ENCODE results near the gene ZMYND15. TPM values are rescaled to one million over a fixed set of nuclear protein-coding genes. Genes with fewer than 3 reads are reported as not detected.

The ZMYND15 gene
- polyA plus RNA-seq, 1 donor from 2014 or later = not detected

GRCh38 chr17:4719146-4719545 lies 20.5 kb upstream of the ZMYND15 start:
- H3K36me3 ChIP-seq (ENCODE audit: insufficient read depth, low read length) = no peaks in the 10 kb centered on the region

GRCh38 chr17:4719684-4720221 lies 19.9 kb upstream of the ZMYND15 start:
- no peak for TF ChIP-seq RAD21 (conservative IDR thresholded peaks at IDR 0.05)
- no peak for TF ChIP-seq MXI1 (conservative IDR thresholded peaks at IDR 0.05; ENCODE audit: poor library complexity, severe bottlenecking)
- TF ChIP-seq, protein P1, sequence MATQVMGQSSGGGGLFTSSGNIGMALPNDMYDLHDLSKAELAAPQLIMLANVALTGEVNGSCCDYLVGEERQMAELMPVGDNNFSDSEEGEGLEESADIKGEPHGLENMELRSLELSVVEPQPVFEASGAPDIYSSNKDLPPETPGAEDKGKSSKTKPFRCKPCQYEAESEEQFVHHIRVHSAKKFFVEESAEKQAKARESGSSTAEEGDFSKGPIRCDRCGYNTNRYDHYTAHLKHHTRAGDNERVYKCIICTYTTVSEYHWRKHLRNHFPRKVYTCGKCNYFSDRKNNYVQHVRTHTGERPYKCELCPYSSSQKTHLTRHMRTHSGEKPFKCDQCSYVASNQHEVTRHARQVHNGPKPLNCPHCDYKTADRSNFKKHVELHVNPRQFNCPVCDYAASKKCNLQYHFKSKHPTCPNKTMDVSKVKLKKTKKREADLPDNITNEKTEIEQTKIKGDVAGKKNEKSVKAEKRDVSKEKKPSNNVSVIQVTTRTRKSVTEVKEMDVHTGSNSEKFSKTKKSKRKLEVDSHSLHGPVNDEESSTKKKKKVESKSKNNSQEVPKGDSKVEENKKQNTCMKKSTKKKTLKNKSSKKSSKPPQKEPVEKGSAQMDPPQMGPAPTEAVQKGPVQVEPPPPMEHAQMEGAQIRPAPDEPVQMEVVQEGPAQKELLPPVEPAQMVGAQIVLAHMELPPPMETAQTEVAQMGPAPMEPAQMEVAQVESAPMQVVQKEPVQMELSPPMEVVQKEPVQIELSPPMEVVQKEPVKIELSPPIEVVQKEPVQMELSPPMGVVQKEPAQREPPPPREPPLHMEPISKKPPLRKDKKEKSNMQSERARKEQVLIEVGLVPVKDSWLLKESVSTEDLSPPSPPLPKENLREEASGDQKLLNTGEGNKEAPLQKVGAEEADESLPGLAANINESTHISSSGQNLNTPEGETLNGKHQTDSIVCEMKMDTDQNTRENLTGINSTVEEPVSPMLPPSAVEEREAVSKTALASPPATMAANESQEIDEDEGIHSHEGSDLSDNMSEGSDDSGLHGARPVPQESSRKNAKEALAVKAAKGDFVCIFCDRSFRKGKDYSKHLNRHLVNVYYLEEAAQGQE (IDR thresholded peaks at IDR 0.05; ENCODE audit: borderline replicate concordance) = no peak
- TF ChIP-seq TAF1 (IDR thresholded peaks at IDR 0.05; ENCODE audit: low read depth) = no peak
- no peak for TF ChIP-seq EP300 (conservative IDR thresholded peaks at IDR 0.05; ENCODE audit: poor library complexity, severe bottlenecking)
- no peak for TF ChIP-seq SMC3 (conservative IDR thresholded peaks at IDR 0.05; ENCODE audit: poor library complexity)
- TF ChIP-seq, protein P2, sequence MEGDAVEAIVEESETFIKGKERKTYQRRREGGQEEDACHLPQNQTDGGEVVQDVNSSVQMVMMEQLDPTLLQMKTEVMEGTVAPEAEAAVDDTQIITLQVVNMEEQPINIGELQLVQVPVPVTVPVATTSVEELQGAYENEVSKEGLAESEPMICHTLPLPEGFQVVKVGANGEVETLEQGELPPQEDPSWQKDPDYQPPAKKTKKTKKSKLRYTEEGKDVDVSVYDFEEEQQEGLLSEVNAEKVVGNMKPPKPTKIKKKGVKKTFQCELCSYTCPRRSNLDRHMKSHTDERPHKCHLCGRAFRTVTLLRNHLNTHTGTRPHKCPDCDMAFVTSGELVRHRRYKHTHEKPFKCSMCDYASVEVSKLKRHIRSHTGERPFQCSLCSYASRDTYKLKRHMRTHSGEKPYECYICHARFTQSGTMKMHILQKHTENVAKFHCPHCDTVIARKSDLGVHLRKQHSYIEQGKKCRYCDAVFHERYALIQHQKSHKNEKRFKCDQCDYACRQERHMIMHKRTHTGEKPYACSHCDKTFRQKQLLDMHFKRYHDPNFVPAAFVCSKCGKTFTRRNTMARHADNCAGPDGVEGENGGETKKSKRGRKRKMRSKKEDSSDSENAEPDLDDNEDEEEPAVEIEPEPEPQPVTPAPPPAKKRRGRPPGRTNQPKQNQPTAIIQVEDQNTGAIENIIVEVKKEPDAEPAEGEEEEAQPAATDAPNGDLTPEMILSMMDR (IDR thresholded peaks at IDR 0.05; ENCODE audit: poor library complexity, severe bottlenecking) = no peak
- TF ChIP-seq EZH2 (IDR thresholded peaks at IDR 0.05; ENCODE audit: borderline replicate concordance, insufficient read depth, low read length, poor library complexity, severe bottlenecking) = no peak
- Histone ChIP-seq H4K20me1 (ENCODE audit: insufficient read depth) (no peaks in the 10 kb centered on the region), H3K27ac (ENCODE audit: low read length) (no peak overlapping the region), H3K27me3 (ENCODE audit: insufficient read depth, low read depth, low read length) (no peaks in the 10 kb centered on the region), H3K36me3 (ENCODE audit: insufficient read depth, low read length) (no peaks in the 10 kb centered on the region), H3F3A (ENCODE audit: insufficient read depth, low read length, poor library complexity, severe bottlenecking) (no peaks in the 10 kb centered on the region), H3K4me2 (ENCODE audit: low read length) (no peak overlapping the region), H3K79me2 (replicated peaks; ENCODE audit: insufficient read depth, low read length) (no peaks in the 10 kb centered on the region), H3K4me3 (ENCODE audit: low read length) (no peak overlapping the region), H3K9me3 (ENCODE audit: low read length) (no peaks in the 10 kb centered on the region), H3K9ac (ENCODE audit: low read length) (no peak overlapping the region), H3K9me2 (ENCODE audit: insufficient read depth, low read length) (no peaks in the 10 kb centered on the region), H2AFZ (ENCODE audit: low read depth, low read length) (no peak overlapping the region)

More at GRCh38 chr17:4719146-4719545, 20.5 kb upstream of the ZMYND15 start:
- H3F3A ChIP-seq (ENCODE audit: insufficient read depth, low read length, poor library complexity, severe bottlenecking) = no peaks in the 10 kb centered on the region
- H4K20me1 ChIP-seq (ENCODE audit: insufficient read depth) = no peaks in the 10 kb centered on the region
- H3K4me3 ChIP-seq (ENCODE audit: low read length) = no peak overlapping the region
- no peaks in the 10 kb centered on the region for H3K27me3 ChIP-seq (ENCODE audit: insufficient read depth, low read depth, low read length)
- TF ChIP-seq EP300 (conservative IDR thresholded peaks at IDR 0.05; ENCODE audit: poor library complexity, severe bottlenecking) (no peak), POLR2AphosphoS5 (IDR thresholded peaks at IDR 0.05) (no peak), TAF1 (IDR thresholded peaks at IDR 0.05; ENCODE audit: low read depth) (no peak), EZH2 (IDR thresholded peaks at IDR 0.05; ENCODE audit: borderline replicate concordance, insufficient read depth, low read length, poor library complexity, severe bottlenecking) (no peak), MXI1 (conservative IDR thresholded peaks at IDR 0.05; ENCODE audit: poor library complexity, severe bottlenecking) (no peak), RAD21 (conservative IDR thresholded peaks at IDR 0.05) (no peak), SMC3 (conservative IDR thresholded peaks at IDR 0.05; ENCODE audit: poor library complexity) (no peak)
- TF ChIP-seq, protein P2 (IDR thresholded peaks at IDR 0.05; ENCODE audit: poor library complexity, severe bottlenecking) = no peak
- TF ChIP-seq, protein P1 (IDR thresholded peaks at IDR 0.05; ENCODE audit: borderline replicate concordance) = no peak
- no peaks in the 10 kb centered on the region for H3K79me2 ChIP-seq (replicated peaks; ENCODE audit: insufficient read depth, low read length)
- no peak overlapping the region for H2AFZ ChIP-seq (ENCODE audit: low read depth, low read length)
- no peaks in the 10 kb centered on the region for H3K9me2 ChIP-seq (ENCODE audit: insufficient read depth, low read length)
- no peak overlapping the region for H3K27ac ChIP-seq (ENCODE audit: low read length)
- H3K9me3 ChIP-seq (ENCODE audit: low read length) = no peaks in the 10 kb centered on the region
- no peak overlapping the region for H3K9ac ChIP-seq (ENCODE audit: low read length)
- H3K4me2 ChIP-seq (ENCODE audit: low read length) = no peak overlapping the region
